Right lung (tissue), 5 donors: Measurements from ENCODE around the gene SNTB2. TPM values are rescaled to one million over a fixed set of nuclear protein-coding genes. Genes with fewer than 3 reads are reported as not detected.
"Not testable (repeated sequence)": the region's sequence is repeated elsewhere in the genome, so short reads cannot be mapped to it uniquely, and the experiment has no call there.

Source experiments
- DNase-seq, 2 donors: peaks; one replicate each; pipeline ENCODE4 v3.0.0-alpha.2; 2013
- polyA plus RNA-seq, 5 donors: library from polyadenylated mRNA; unstranded; fragments of 120-200 nt; gene quantifications; one replicate each; pipeline versions ENCODE4 v1.2.1 to v1.2.3, GENCODE V29; 2013; ENCODE audit warnings: inconsistent platforms in 1 of 5, low replicate concordance in 1 of 5; ENCODE audit not compliant: insufficient read length in 5 of 5, insufficient read depth in 1 of 5

SNTB2 gene
- polyA plus RNA-seq, 5 donors: 17.0 to 25.5 (median 22.1) TPM

GRCh38 chr16:69225121-69225520 is 38.2 kb downstream of the SNTB2 start:
- no peak for DNase-seq

- no peak for DNase-seq
Observed at GRCh38 chr16:69233124-69233523, 46.2 kb downstream of the SNTB2 start.

- DNase-seq: no peak
Observed at GRCh38 chr16:69234460-69234859, 47.5 kb downstream of the SNTB2 start.

- DNase-seq: no peak
Observed at GRCh38 chr16:69236319-69236718, 49.4 kb downstream of the SNTB2 start.

GRCh38 chr16:69237296-69237695 is 50.3 kb downstream of the SNTB2 start:
- DNase-seq: no peak

GRCh38 chr16:69239851-69240250 is 52.9 kb downstream of the SNTB2 start:
- no peak for DNase-seq

GRCh38 chr16:69240331-69240730 is 53.4 kb downstream of the SNTB2 start:
- DNase-seq: no peak

GRCh38 chr16:69241926-69242325 is 55.0 kb downstream of the SNTB2 start:
- DNase-seq: no peak

GRCh38 chr16:69243479-69243878 is 56.5 kb downstream of the SNTB2 start:
- DNase-seq: peak; percentile 58 to 59

- DNase-seq: no peak
Observed at GRCh38 chr16:69244336-69244735, 57.4 kb downstream of the SNTB2 start.

- no peak for DNase-seq
Observed at GRCh38 chr16:69250081-69250480, 63.1 kb downstream of the SNTB2 start.

- DNase-seq: no peak
Observed at GRCh38 chr16:69253870-69254341, 66.9 kb downstream of the SNTB2 start.

GRCh38 chr16:69259428-69259764 is 72.4 kb downstream of the SNTB2 start:
- DNase-seq: not testable (repeated sequence)

- no peak for DNase-seq
Observed at GRCh38 chr16:69260019-69260418, 73.1 kb downstream of the SNTB2 start.

GRCh38 chr16:69260506-69260905 is 73.5 kb downstream of the SNTB2 start:
- DNase-seq: no peak

GRCh38 chr16:69266334-69267063 is 79.5 kb downstream of the SNTB2 start:
- no peak for DNase-seq

- DNase-seq: no peak
Observed at GRCh38 chr16:69267633-69268032, 80.7 kb downstream of the SNTB2 start.

- DNase-seq: no peak
Observed at GRCh38 chr16:69270395-69270794, 83.4 kb downstream of the SNTB2 start.

GRCh38 chr16:69270831-69271230 is 83.9 kb downstream of the SNTB2 start:
- DNase-seq: no peak

GRCh38 chr16:69273009-69273408 is 86.0 kb downstream of the SNTB2 start:
- DNase-seq: no peak

- no peak for DNase-seq
Observed at GRCh38 chr16:69274699-69275235, 87.8 kb downstream of the SNTB2 start.

- DNase-seq: peak; percentile 71 to 78
Observed at GRCh38 chr16:69276148-69277115, 89.5 kb downstream of the SNTB2 start.

- no peak for DNase-seq
Observed at GRCh38 chr16:69277413-69277812, 90.4 kb downstream of the SNTB2 start.
